Kidney glomerular epithelial cell (primary cell): ENCODE measurements around the gene GPR180.
"Not testable (repeated sequence)": the region's sequence is repeated elsewhere in the genome, so short reads cannot be mapped to it uniquely, and the experiment has no call there.

ENCODE experiments used
- DNase-seq: peaks from one replicate; lab custom pipeline; 2025; lab: John Stamatoyannopoulos, UW

Gene GPR180

GRCh38 chr13:94596575-94596971 is 5.1 kb upstream of the GPR180 start:
- DNase-seq = no peak

DNA sequence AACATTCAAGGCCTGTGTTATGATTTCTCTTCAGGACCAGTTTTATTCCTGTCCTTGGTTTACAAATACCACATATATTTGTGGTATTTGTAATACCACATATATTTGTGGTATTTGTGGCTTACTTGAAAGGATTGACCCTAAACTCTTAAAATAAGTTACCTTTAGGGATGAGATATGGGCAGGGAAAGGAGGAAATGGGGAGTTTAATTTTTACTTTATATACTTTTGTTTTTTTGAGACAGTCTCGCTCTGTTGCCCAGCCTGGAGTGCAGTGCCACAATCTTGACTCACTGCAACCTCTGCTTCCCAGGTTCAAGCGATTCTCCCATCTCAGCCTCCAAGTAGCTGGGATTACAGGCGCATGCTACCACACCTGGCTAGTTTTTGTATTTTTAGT is 3.4 kb upstream of the GPR180 start:
- no peak for DNase-seq

GRCh38 chr13:94599877-94600276 is 1.8 kb upstream of the GPR180 start:
- no peak for DNase-seq

- DNase-seq = peak; percentile 9
Measured at GRCh38 chr13:94602467-94602866, 810 bp downstream of the GPR180 start.

DNA sequence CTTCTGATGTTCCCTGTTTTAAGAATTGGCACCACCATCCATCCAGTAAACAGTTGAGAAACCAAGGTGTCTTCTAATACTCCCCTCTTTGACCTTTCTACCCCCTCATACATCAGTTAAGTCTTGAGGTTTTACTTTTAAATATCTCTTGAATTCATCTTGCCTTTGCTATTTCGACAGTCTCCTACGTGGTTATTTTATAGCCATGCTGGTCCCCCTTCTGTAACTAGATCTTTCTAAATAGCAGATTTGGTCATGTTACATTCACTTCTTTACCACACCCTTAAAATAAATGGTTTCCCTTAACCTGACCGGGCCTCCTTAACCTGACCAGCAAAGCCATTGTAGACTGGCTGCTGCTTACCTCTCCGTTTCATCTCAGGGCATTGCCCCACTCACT is 5.4 kb downstream of the GPR180 start:
- DNase-seq = no peak

GRCh38 chr13:94607939-94608338 is 6.3 kb downstream of the GPR180 start:
- no peak for DNase-seq

GRCh38 chr13:94608586-94608985 is 6.9 kb downstream of the GPR180 start:
- DNase-seq = no peak

DNA sequence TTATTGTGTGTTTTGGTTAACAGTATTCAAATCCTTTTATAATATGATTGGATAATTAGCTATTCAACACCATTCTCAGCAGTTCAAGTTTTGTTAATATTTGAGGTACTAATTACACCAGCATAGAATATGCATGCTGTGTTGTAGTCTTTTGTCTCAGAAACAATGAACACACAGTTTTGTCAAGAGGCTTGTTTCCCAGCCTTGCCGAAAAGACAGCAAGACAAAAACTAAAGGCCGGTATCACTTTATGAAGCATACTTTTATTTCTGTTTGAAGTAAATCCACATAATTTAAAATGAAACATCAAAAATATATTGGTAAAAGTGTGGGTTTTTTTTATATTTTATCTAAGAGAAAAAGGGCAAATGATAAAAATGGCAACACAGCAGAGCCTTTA is 7.5 kb downstream of the GPR180 start:
- no peak for DNase-seq

DNA sequence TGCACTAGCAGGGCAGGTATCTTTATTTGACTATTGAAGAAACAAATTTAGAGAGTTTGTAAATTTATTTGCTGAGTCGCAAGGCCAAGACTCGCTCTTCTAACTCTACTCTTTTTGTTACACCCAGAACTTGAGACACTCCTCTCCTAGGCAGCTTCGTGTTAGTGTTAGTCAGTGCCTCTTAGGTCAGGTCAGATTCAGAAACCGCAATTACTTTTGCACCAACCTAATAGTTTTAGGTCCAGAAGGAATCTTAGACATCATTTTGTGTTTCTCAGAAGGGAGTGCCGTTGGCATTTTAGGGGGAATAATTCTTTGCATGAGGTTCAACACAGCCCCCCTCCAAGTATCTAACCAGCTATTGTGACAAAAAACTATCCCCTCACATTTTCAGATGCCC is 8.8 kb downstream of the GPR180 start:
- no peak for DNase-seq

DNA sequence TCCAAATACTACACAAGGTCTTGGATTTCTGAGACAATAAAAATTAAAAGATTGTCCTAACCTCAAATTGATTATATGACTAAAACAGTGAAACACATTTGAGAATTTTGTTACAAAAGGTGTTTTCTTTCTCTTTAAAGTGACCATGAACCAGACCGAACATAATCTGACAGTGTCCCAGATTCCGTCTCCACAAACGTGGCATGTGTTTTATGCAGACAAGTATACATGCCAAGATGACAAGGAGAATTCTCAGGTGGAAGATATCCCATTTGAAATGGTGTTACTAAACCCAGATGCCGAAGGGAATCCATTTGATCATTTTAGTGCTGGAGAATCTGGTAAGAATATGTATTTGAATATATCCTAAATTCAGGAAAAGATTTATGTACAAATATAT is 10.4 kb downstream of the GPR180 start:
- DNase-seq = no peak

GRCh38 chr13:94613051-94613450 is 11.4 kb downstream of the GPR180 start:
- no peak for DNase-seq

- DNase-seq = peak; percentile 16
Measured at GRCh38 chr13:94617389-94618000, 15.8 kb downstream of the GPR180 start.

DNA sequence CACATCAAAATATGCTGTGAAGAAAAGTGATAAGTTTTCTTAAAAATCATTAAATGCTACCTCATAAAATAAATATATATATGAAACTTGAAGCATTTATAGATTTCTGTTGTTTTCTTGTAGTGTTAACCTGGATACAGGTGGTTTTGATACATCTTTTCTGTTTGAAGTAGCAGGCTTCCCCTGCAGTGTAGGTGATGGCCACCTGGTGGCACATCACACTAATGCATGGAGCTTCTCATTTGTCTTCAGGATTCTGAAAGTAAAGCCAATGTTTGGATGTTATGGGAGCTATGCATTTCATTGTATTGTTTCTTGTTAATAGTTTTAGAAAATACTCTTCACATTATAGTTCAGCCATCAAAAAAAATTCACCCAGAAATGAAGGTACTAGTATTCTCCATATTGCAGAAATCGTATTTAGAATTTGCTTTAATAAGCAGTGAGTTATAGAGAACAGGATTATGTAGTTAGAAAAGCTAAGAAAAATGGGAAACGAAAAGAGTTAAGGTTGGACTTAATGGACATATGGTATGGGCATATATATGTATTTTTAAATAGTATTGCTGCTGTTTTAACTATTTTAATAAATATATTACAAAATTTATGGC is 18.7 kb downstream of the GPR180 start:
- DNase-seq = peak; percentile 12

- no peak for DNase-seq
Measured at GRCh38 chr13:94622344-94622743, 20.7 kb downstream of the GPR180 start.

- no peak for DNase-seq
Measured at GRCh38 chr13:94623316-94623715, 21.7 kb downstream of the GPR180 start.

GRCh38 chr13:94630858-94631257 is 29.2 kb downstream of the GPR180 start:
- DNase-seq = no peak

DNA sequence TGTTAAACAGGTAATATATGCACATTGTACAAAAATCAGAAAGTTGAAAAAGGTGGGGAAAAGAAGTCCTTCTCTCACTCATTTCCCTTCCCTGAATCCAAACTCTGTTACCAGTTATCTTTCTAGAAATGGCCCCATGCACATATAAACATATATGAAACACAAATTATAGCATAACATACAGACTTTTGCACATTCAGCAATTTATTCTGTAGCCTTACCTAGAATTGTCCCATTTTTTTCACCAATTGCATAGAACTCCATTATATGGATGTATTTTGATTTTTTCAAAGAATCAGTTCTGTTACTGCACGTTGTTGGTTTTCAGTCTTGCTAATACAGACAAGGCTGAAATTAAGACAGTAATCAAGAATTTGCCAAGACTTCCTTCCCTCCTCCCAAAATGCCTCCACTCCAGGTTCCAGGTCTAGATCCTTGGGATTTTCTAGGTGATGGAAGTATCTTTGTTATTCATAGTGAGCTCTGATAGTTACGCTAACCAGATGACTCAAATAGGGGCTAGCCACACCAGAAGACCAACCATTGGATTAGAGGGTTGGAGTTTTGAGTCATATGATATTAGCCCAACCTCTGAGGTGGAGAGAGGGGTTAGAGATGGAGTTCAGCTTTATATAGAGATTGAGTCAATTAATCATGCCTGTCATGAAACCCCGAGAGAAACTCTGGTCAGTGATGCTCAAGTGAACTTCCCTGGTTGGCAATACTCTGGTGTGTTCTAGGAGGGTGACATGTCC is 30.7 kb downstream of the GPR180 start:
- DNase-seq = no peak

- DNase-seq = not testable (repeated sequence)
Measured at GRCh38 chr13:94636096-94636495, 34.4 kb downstream of the GPR180 start.

GRCh38 chr13:94636942-94637578 is 35.4 kb downstream of the GPR180 start:
- no peak for DNase-seq

DNA sequence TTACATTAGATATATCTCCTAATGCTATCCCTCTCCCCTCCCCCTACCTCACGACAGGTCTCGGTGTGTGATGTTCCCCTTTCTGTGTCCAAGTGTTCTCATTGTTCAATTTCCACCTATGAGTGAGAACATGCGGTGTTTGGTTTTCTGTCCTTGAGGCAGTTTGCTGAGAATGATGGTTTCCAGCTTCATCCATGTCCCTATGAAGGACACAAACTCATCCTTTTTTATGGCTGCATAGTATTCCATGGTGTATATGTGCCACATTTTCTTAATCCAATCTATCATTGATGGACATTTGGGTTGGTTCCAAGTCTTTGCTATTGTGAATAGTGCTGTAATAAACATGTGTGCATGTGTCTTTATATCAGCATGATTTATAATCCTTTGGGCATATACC is 36.0 kb downstream of the GPR180 start:
- not testable (repeated sequence) for DNase-seq

- DNase-seq = no peak
Measured at GRCh38 chr13:94640721-94641120, 39.1 kb downstream of the GPR180 start.

DNA sequence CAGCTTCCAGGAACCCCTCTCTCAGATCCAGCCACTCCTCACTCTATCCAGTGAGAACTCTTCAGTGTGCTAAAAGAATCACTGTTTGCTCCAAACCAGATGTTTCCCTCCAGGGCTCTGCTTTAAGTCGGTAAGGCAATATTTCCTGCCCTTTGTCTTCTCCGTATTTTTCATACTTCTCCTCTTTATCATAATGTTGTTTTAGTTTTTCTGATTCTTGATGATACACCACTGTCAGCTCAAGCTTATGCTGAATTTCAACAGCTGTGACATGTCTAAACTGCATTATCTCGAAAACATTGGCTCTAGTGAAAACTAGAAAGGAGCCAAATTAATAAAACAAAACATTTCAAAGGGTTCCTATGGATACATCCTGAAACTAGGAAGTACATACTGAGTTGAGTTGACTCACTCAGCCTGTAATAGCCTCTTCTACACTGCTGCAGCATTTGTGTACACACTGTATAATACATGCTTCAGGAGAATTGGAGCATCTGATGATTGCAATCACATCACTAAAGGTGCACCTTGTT is 39.8 kb downstream of the GPR180 start:
- no peak for DNase-seq

GRCh38 chr13:94646904-94647303 is 45.2 kb downstream of the GPR180 start:
- no peak for DNase-seq
